ENCODE measurements around the gene BCAT1.

- TF ChIP-seq CTCF (IDR thresholded peaks at IDR 0.05) (no peak), POLR2A (IDR thresholded peaks at IDR 0.05) (no peak), POLR2AphosphoS5 (IDR thresholded peaks at IDR 0.05) (no peak), EP300 (IDR thresholded peaks at IDR 0.05) (no peak)
Measured at GRCh38 chr12:24861766-24862540, 86.9 kb downstream of the BCAT1 start.
